Thoracic aorta (tissue), 2 donors: ENCODE data around the gene STAP2. TPM values are rescaled to one million over a fixed set of nuclear protein-coding genes. Genes with fewer than 3 reads are reported as not detected.

Source experiments
- ATAC-seq: fragments of 150-250 bp; one replicate; pipeline ENCODE4 v1.8.0; 2017; ENCODE audit warnings: low read depth; ENCODE audit not compliant: insufficient number of reproducible peaks, low FRiP score
- DNase-seq: peaks from one replicate; pipeline ENCODE4 v3.0.0-alpha.2; 2020; ENCODE audit warnings: low spot score
- H3K27ac ChIP-seq, 2 donors: fragments of 200-600 bp; sonication (generic); 1 replicate in 1 of 2; 2 replicates in 1 of 2; pipeline ENCODE4 v1.5.1; 2016; ENCODE audit warnings: mild to moderate bottlenecking in 2 of 2, moderate library complexity in 2 of 2
- H3K27me3 ChIP-seq: fragments of 200-600 bp; sonication (generic); replicated peaks from 2 replicates; pipeline ENCODE4 v1.6.0; 2016; ENCODE audit warnings: mild to moderate bottlenecking; ENCODE audit not compliant: insufficient read depth
- H3K36me3 ChIP-seq: fragments of 200-600 bp; sonication (generic); one replicate; pipeline ENCODE4 v1.5.1; 2016
- H3K4me1 ChIP-seq, 2 donors: fragments of 200-600 bp; sonication (generic); 1 replicate in 1 of 2; 2 replicates in 1 of 2; pipeline versions ENCODE4 v1.5.1 to v1.6.0; 2016; ENCODE audit warnings: low read depth in 2 of 2, mild to moderate bottlenecking in 1 of 2; ENCODE audit not compliant: control insufficient read depth in 1 of 2
- H3K4me3 ChIP-seq: fragments of 200-600 bp; sonication (generic); 2 replicates; pipeline ENCODE4 v1.5.1; 2016; ENCODE audit warnings: mild to moderate bottlenecking
- H3K9me3 ChIP-seq: fragments of 200-600 bp; sonication (generic); 2 replicates; pipeline ENCODE4 v1.5.1; 2016
- CTCF ChIP-seq: fragments of 200-600 bp; sonication (generic); IDR thresholded peaks from one replicate; pipeline ENCODE4 v1.5.1; 2019; ENCODE audit warnings: antibody characterized with exemption
- total RNA-seq, 2 donors: library from RNA; depleted of rRNA; stranded (reverse); fragments of >200 nt; gene quantifications; one replicate each; pipeline versions ENCODE4 v1.1.0 to v1.2.3, GENCODE V29; 2016

The STAP2 gene
- total RNA-seq, 2 donors from 2014 or later, result not detected

DNA sequence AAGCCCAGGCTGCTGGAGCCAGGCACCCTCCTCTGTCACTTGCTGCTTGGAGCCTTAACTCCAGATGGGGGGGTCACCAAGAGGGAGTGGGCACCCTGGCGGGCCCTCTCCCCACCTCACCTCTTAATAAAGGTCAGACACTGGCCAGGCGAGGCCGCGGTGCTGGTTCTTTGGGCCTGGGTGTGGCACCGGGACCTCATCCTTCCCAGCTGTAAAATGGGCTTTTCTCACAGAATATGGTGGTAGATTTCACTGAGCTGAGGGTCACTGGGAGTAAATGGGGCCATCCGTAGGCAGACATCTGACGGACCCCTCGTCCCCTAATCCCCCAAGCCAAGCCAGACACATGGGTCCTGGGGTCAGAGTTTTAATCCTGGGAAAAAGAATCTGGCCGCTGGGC, 14.9 kb downstream of the STAP2 start:
- no peaks in the 10 kb centered on the region for H3K27me3 ChIP-seq
- ATAC-seq, result no peak
- no peak overlapping the region for H3K4me3 ChIP-seq
- H3K4me1 ChIP-seq, result peaks cover 9 to 14% of the 10 kb centered on the region in 2 donors
- no peaks in the 10 kb centered on the region for H3K36me3 ChIP-seq
- no peaks in the 10 kb centered on the region for H3K9me3 ChIP-seq
- TF ChIP-seq CTCF, result no peak
- DNase-seq, result no peak
- H3K27ac ChIP-seq, result no peak overlapping the region

- Histone ChIP-seq H3K27ac (no peak overlapping the region), H3K4me1 (peaks cover 5 to 13% of the 10 kb centered on the region in 2 donors), H3K9me3 (no peaks in the 10 kb centered on the region), H3K27me3 (no peaks in the 10 kb centered on the region), H3K4me3 (no peak overlapping the region), H3K36me3 (no peaks in the 10 kb centered on the region)
- TF ChIP-seq CTCF, result no peak
- DNase-seq (no peak), ATAC-seq (no peak)
Observed at GRCh38 chr19:4322942-4323665, 15.5 kb downstream of the STAP2 start.

DNA sequence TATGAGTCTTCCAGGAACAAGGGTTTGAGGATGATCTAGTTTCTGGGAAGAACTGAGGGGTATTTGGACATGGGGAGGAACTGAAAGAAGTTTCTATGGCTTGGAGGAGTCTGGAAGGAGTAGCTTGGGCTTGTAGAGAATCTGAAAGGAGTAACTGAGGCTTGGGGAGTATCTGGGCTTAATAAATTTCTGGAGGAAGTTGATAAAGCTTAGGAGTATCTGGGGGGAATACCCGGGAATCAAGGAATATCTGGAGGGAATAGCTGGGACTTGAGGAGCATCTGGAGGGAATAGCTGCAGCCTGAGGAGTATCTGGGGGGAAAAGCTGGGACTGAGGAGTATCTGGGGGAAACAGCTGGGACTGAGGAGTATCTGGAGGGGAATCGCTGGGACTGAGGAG, 18.2 kb downstream of the STAP2 start:
- H3K4me1 ChIP-seq, result no peaks in the 10 kb centered on the region
- TF ChIP-seq CTCF, result no peak
- no peaks in the 10 kb centered on the region for H3K9me3 ChIP-seq
- no peaks in the 10 kb centered on the region for H3K36me3 ChIP-seq
- H3K27me3 ChIP-seq, result no peaks in the 10 kb centered on the region
- no peak overlapping the region for H3K27ac ChIP-seq
- ATAC-seq (no peak), DNase-seq (no peak)
- no peak overlapping the region for H3K4me3 ChIP-seq

GRCh38 chr19:4319067-4319718, 19.4 kb downstream of the STAP2 start:
- Histone ChIP-seq H3K27ac (no peak overlapping the region), H3K4me1 (no peaks in the 10 kb centered on the region), H3K27me3 (no peaks in the 10 kb centered on the region), H3K9me3 (no peaks in the 10 kb centered on the region), H3K36me3 (no peaks in the 10 kb centered on the region), H3K4me3 (no peak overlapping the region)
- TF ChIP-seq CTCF, result no peak
- DNase-seq, result no peak
- no peak for ATAC-seq

GRCh38 chr19:4318460-4318859, 20.2 kb downstream of the STAP2 start:
- no peaks in the 10 kb centered on the region for H3K36me3 ChIP-seq
- H3K27ac ChIP-seq, result no peak overlapping the region
- no peak overlapping the region for H3K4me3 ChIP-seq
- H3K27me3 ChIP-seq, result no peaks in the 10 kb centered on the region
- H3K4me1 ChIP-seq, result no peaks in the 10 kb centered on the region
- no peaks in the 10 kb centered on the region for H3K9me3 ChIP-seq
- no peak for TF ChIP-seq CTCF
- no peak for ATAC-seq
- no peak for DNase-seq
